ENCODE data around the gene CASKIN1. TPM values are rescaled to one million over a fixed set of nuclear protein-coding genes. Genes with fewer than 3 reads are reported as not detected.

The CASKIN1 gene
- polyA plus RNA-seq, 1 donor (not counting 4 experiments of a cell fraction or from before 2014, with no cell fraction given), result 0.04 TPM

DNA sequence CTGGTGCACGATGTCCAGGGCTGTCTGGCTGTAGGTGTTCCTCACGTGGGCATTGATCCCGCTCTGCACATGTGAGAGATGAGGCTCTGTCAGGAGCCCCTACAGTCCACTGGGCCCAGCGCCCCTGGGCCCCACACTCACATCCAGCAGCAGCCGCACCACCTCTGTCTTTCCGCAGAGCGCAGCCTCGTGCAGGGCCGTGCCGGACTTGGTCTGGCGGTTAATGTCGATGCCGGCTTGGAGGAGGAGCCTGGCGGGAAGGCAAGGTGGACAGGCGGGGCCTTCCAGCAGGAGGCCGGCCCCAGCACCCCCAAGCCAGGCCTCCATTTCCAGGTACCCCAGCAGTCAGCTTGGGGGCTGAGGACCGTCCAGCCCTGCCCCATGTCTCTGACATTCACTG is 9.2 kb downstream of the CASKIN1 start:
- H3K36me3 ChIP-seq (ENCODE audit: control insufficient read depth in 2 of 2, extremely low read depth in 1 of 2, insufficient read depth in 2 of 2, low read length in 2 of 2), result no peaks in the 10 kb centered on the region
- H3K4me1 ChIP-seq (ENCODE audit: control insufficient read depth, extremely low read depth, insufficient read depth, low read length), result peaks cover 3% of the 10 kb centered on the region
- no peak overlapping the region for H2AFZ ChIP-seq (ENCODE audit: control insufficient read depth, low read length)
- H3K27ac ChIP-seq (ENCODE audit: control insufficient read depth, insufficient read depth, low read length), result no peak overlapping the region
- H3K9me1 ChIP-seq (ENCODE audit: control insufficient read depth, extremely low read depth, insufficient read depth, low read length), result no peaks in the 10 kb centered on the region
- dilution Hi-C loops (cut with MboI; ENCODE audit: extremely low pct_ligation_motif_present, low sequenced_read_pairs), result no loop called here
- DNase-seq (ENCODE audit: low read depth, low spot score) (no peak), FAIRE-seq (no peak)
- H3K9ac ChIP-seq (ENCODE audit: control insufficient read depth, extremely low read depth, insufficient read depth, low read length), result no peak overlapping the region
- no peaks in the 10 kb centered on the region for H4K20me1 ChIP-seq (ENCODE audit: control insufficient read depth, extremely low read depth, insufficient read depth, low read length)
- H3K4me2 ChIP-seq (ENCODE audit: control insufficient read depth, extremely low read depth, insufficient read depth, low read depth, low read length), result no peak overlapping the region
- no peaks in the 10 kb centered on the region for H3K9me3 ChIP-seq (ENCODE audit: control insufficient read depth, low read depth, low read length)
- H3K79me2 ChIP-seq (ENCODE audit: control insufficient read depth, insufficient read depth, low read length), result no peaks in the 10 kb centered on the region
- H3K4me3 ChIP-seq (ENCODE audit: control insufficient read depth in 2 of 3, extremely low read depth in 1 of 3, insufficient read depth in 2 of 3, low read depth in 1 of 3, low read length in 3 of 3), result no peak overlapping the region
- no peak for TF ChIP-seq EZH2 (IDR thresholded peaks at IDR 0.05; ENCODE audit: low read length)
- TF ChIP-seq, protein P1, sequence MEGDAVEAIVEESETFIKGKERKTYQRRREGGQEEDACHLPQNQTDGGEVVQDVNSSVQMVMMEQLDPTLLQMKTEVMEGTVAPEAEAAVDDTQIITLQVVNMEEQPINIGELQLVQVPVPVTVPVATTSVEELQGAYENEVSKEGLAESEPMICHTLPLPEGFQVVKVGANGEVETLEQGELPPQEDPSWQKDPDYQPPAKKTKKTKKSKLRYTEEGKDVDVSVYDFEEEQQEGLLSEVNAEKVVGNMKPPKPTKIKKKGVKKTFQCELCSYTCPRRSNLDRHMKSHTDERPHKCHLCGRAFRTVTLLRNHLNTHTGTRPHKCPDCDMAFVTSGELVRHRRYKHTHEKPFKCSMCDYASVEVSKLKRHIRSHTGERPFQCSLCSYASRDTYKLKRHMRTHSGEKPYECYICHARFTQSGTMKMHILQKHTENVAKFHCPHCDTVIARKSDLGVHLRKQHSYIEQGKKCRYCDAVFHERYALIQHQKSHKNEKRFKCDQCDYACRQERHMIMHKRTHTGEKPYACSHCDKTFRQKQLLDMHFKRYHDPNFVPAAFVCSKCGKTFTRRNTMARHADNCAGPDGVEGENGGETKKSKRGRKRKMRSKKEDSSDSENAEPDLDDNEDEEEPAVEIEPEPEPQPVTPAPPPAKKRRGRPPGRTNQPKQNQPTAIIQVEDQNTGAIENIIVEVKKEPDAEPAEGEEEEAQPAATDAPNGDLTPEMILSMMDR (optimal IDR thresholded peaks at IDR 0.05 in 1 of 3, IDR thresholded peaks at IDR 0.05 in 1 of 3, conservative IDR thresholded peaks at IDR 0.05 in 1 of 3; ENCODE audit: extremely low read depth in 1 of 3, insufficient read depth in 2 of 3, low read length in 3 of 3), result no peak
- H3K27me3 ChIP-seq (ENCODE audit: control insufficient read depth, extremely low read depth, insufficient read depth, low read length), result peaks cover 5% of the 10 kb centered on the region

DNA sequence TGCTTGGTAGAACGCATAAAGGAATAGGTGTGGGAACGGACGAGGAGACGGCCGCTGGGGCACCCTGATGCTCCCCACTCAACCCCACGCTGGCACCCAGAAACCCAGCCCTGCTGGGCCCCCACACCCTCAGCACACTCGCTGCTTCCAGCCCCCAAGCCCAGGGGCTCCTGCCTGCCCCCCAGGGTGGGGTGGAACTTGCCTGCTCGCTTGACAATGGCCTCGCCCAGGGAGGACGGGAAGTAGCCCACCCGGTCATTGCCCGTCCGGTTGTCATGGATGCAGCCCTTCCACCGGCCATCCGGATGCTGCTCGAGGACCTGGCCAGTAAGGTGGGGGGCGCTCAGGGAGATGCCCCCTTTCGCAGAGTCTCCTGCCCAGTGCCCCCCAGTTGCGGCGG is 9.9 kb downstream of the CASKIN1 start:
- FAIRE-seq (no peak), DNase-seq (ENCODE audit: low read depth, low spot score) (no peak)
- no peak overlapping the region for H3K9ac ChIP-seq (ENCODE audit: control insufficient read depth, extremely low read depth, insufficient read depth, low read length)
- H3K36me3 ChIP-seq (ENCODE audit: control insufficient read depth in 2 of 2, extremely low read depth in 1 of 2, insufficient read depth in 2 of 2, low read length in 2 of 2), result peaks cover 0 to 1% of the 10 kb centered on the region in 2 experiments
- H3K79me2 ChIP-seq (ENCODE audit: control insufficient read depth, insufficient read depth, low read length), result no peaks in the 10 kb centered on the region
- no peaks in the 10 kb centered on the region for H3K9me1 ChIP-seq (ENCODE audit: control insufficient read depth, extremely low read depth, insufficient read depth, low read length)
- no peaks in the 10 kb centered on the region for H3K9me3 ChIP-seq (ENCODE audit: control insufficient read depth, low read depth, low read length)
- dilution Hi-C loops (cut with MboI; ENCODE audit: extremely low pct_ligation_motif_present, low sequenced_read_pairs), result no loop called here
- no peak overlapping the region for H3K4me3 ChIP-seq (ENCODE audit: control insufficient read depth in 2 of 3, extremely low read depth in 1 of 3, insufficient read depth in 2 of 3, low read depth in 1 of 3, low read length in 3 of 3)
- no peak overlapping the region for H3K4me2 ChIP-seq (ENCODE audit: control insufficient read depth, extremely low read depth, insufficient read depth, low read depth, low read length)
- peaks cover 2% of the 10 kb centered on the region for H3K4me1 ChIP-seq (ENCODE audit: control insufficient read depth, extremely low read depth, insufficient read depth, low read length)
- no peak overlapping the region for H3K27ac ChIP-seq (ENCODE audit: control insufficient read depth, insufficient read depth, low read length)
- TF ChIP-seq, protein P1 (optimal IDR thresholded peaks at IDR 0.05 in 1 of 3, IDR thresholded peaks at IDR 0.05 in 1 of 3, conservative IDR thresholded peaks at IDR 0.05 in 1 of 3; ENCODE audit: extremely low read depth in 1 of 3, insufficient read depth in 2 of 3, low read length in 3 of 3), result no peak
- no peak for TF ChIP-seq EZH2 (IDR thresholded peaks at IDR 0.05; ENCODE audit: low read length)
- H2AFZ ChIP-seq (ENCODE audit: control insufficient read depth, low read length), result no peak overlapping the region
- no peaks in the 10 kb centered on the region for H4K20me1 ChIP-seq (ENCODE audit: control insufficient read depth, extremely low read depth, insufficient read depth, low read length)
- H3K27me3 ChIP-seq (ENCODE audit: control insufficient read depth, extremely low read depth, insufficient read depth, low read length), result peaks cover 5% of the 10 kb centered on the region

Data from keratinocyte (primary cell).